IMR-90 (cell line): Measurements from ENCODE around the gene MTOR. TPM values are rescaled to one million over a fixed set of nuclear protein-coding genes. Genes with fewer than 3 reads are reported as not detected.

ENCODE experiments used
- ATAC-seq: fragments of 200-7000 bp; cut with Tn5 transposase; 2 replicates; pipeline ENCODE4 v1.9.1; 2020; ENCODE audit warnings: low read depth, mild to moderate bottlenecking, moderate library complexity
- BruUV-seq: library from RNA; stranded (reverse); fragments of 400-500 nt; replicated peaks from 2 replicates; lab custom pipeline; 2021; lab: Mats Ljungman, UMichigan
- CTCF ChIA-PET: fragments of 300-600 bp; formaldehyde crosslinking; extraction: SDS; loops from one replicate; lab custom pipeline; 2021; ENCODE audit warnings: antibody characterized with exemption; lab: Yijun Ruan, JAX
- POLR2A ChIA-PET: fragments of 300-600 bp; sonication (Branson Sonifier 250); formaldehyde crosslinking; loops from one replicate; lab custom pipeline; 2022; ENCODE audit warnings: antibody characterized with exemption; ENCODE audit not compliant: unreplicated experiment; lab: Charles Lee
- DNase-seq: peaks from one replicate; pipeline ENCODE4 v3.0.0; 2013
- H2AFZ ChIP-seq: replicated peaks from 2 replicates; pipeline ENCODE3; 2013; ENCODE audit warnings: low read length, mild to moderate bottlenecking; ENCODE audit not compliant: poor library complexity
- H2AK5ac ChIP-seq: 2 replicates; pipeline ENCODE4 v1.6.1; 2013; ENCODE audit warnings: low read depth, low read length, inconsistent platforms
- H2AK9ac ChIP-seq: replicated peaks from 2 replicates; pipeline ENCODE3; 2013; ENCODE audit warnings: mild to moderate bottlenecking, low read depth, low read length, moderate library complexity; ENCODE audit not compliant: poor library complexity
- H2BK120ac ChIP-seq: 2 replicates; pipeline ENCODE4 v1.6.1; 2013; ENCODE audit warnings: low read depth, low read length, inconsistent platforms
- H2BK15ac ChIP-seq: 3 replicates; pipeline ENCODE4 v1.6.1; 2013; ENCODE audit warnings: low read depth, low read length, inconsistent platforms
- H2BK20ac ChIP-seq: 2 replicates; pipeline ENCODE4 v1.6.1; 2013; ENCODE audit warnings: low read depth, mild to moderate bottlenecking, inconsistent platforms, low read length, moderate library complexity
- H2BK5ac ChIP-seq: 2 replicates; pipeline ENCODE4 v1.6.1; 2013; ENCODE audit warnings: mild to moderate bottlenecking, low read depth, low read length, inconsistent platforms; ENCODE audit not compliant: poor library complexity, severe bottlenecking
- H3K14ac ChIP-seq: replicated peaks from 2 replicates; pipeline ENCODE4 v1.6.1; 2013; ENCODE audit warnings: low read depth, low read length, inconsistent platforms
- H3K18ac ChIP-seq: 2 replicates; pipeline ENCODE4 v1.6.1; 2013; ENCODE audit warnings: low read depth, low read length, control low read depth
- H3K23ac ChIP-seq: 2 replicates; pipeline ENCODE4 v1.6.1; 2013; ENCODE audit warnings: low read depth, low read length, inconsistent platforms
- H3K27ac ChIP-seq: 2 replicates; pipeline ENCODE4 v1.5.1; 2013; ENCODE audit warnings: mild to moderate bottlenecking, control low read depth, low read length; ENCODE audit not compliant: insufficient read depth
- H3K27me3 ChIP-seq: 2 replicates; pipeline ENCODE4 v1.6.1; 2013; ENCODE audit warnings: low read length; ENCODE audit not compliant: control insufficient read depth, insufficient read depth
- H3K36me3 ChIP-seq: 2 replicates; pipeline ENCODE4 v1.6.1; 2013; ENCODE audit warnings: low read length, mixed read lengths; ENCODE audit not compliant: control insufficient read depth, insufficient read depth
- H3K4ac ChIP-seq: 2 replicates; pipeline ENCODE4 v1.6.1; 2013; ENCODE audit warnings: low read depth, low read length, inconsistent platforms
- H3K4me1 ChIP-seq: 2 replicates; pipeline ENCODE4 v1.6.1; 2013; ENCODE audit warnings: low read length, mixed read lengths; ENCODE audit not compliant: control insufficient read depth, insufficient read depth
- H3K4me2 ChIP-seq: 2 replicates; pipeline ENCODE4 v1.6.1; 2013; ENCODE audit warnings: low read depth, mild to moderate bottlenecking, control low read depth, low read length, moderate library complexity
- H3K4me3 ChIP-seq: 2 replicates; pipeline ENCODE4 v1.5.1; 2013; ENCODE audit warnings: low read depth, mild to moderate bottlenecking, control low read depth, low read length, moderate library complexity; ENCODE audit not compliant: insufficient read depth
- H3K56ac ChIP-seq: 2 replicates; pipeline ENCODE4 v1.6.1; 2013; ENCODE audit warnings: low read length, inconsistent platforms; ENCODE audit not compliant: insufficient read depth; ENCODE audit errors: extremely low read depth
- H3K79me1 ChIP-seq, 2 experiments: 2 replicates each; pipeline ENCODE4 v1.6.1; 2013; ENCODE audit warnings: low read length in 2 of 2, inconsistent platforms in 1 of 2, low read depth in 1 of 2
- H3K9ac ChIP-seq: 2 replicates; pipeline ENCODE4 v1.6.1; 2013; ENCODE audit warnings: low read depth, low read length, control low read depth
- H3K9me1 ChIP-seq: 2 replicates; pipeline ENCODE4 v1.6.1; 2013; ENCODE audit warnings: low read length, inconsistent platforms; ENCODE audit not compliant: insufficient read depth
- H3K9me3 ChIP-seq: 2 replicates; pipeline ENCODE4 v1.6.1; 2013; ENCODE audit warnings: low read length; ENCODE audit not compliant: control insufficient read depth, insufficient read depth
- H4K20me1 ChIP-seq: 2 replicates; pipeline ENCODE4 v1.6.1; 2013; ENCODE audit warnings: low read length, inconsistent platforms; ENCODE audit not compliant: insufficient read depth
- H4K5ac ChIP-seq: 2 replicates; pipeline ENCODE4 v1.6.1; 2013; ENCODE audit warnings: mild to moderate bottlenecking, low read depth, low read length, control low read depth
- H4K8ac ChIP-seq, 2 experiments: 2 replicates each; pipeline ENCODE4 v1.6.1; 2013; ENCODE audit warnings: low read depth in 2 of 2, low read length in 2 of 2, control low read depth in 1 of 2, inconsistent platforms in 1 of 2
- H4K91ac ChIP-seq: 2 replicates; pipeline ENCODE4 v1.6.1; 2013; ENCODE audit warnings: low read depth, low read length, inconsistent platforms; ENCODE audit not compliant: insufficient read depth
- BHLHE40 ChIP-seq: fragments of 150-350 bp; IDR thresholded peaks from 2 replicates; pipeline ENCODE4 v1.6.1; 2016; ENCODE audit warnings: mild to moderate bottlenecking, low read depth, low read length
- CEBPB ChIP-seq: IDR thresholded peaks from 2 replicates; pipeline ENCODE4 v1.6.1; 2012; ENCODE audit warnings: low read depth, low read length, improper control_type of control experiment
- CHD1 ChIP-seq: IDR thresholded peaks from 2 replicates; pipeline ENCODE4 v1.6.1; 2012; ENCODE audit warnings: low read depth, low read length, improper control_type of control experiment
- CTCF ChIP-seq: conservative IDR thresholded peaks from 2 replicates; pipeline ENCODE4 v1.5.1; 2012; ENCODE audit warnings: mild to moderate bottlenecking, low read depth, low read length, improper control_type of control experiment
- ELK1 ChIP-seq: fragments of 150-350 bp; IDR thresholded peaks from 2 replicates; pipeline ENCODE4 v1.6.1; 2016; ENCODE audit warnings: low read depth, mild to moderate bottlenecking, low read length, moderate library complexity, borderline replicate concordance
- FOS ChIP-seq: fragments of 150-350 bp; IDR thresholded peaks from 2 replicates; pipeline ENCODE4 v1.6.1; 2016; ENCODE audit warnings: low read depth, low read length
- MAFK ChIP-seq: IDR thresholded peaks from 2 replicates; pipeline ENCODE4 v1.6.1; 2012; ENCODE audit warnings: low read depth, low read length, improper control_type of control experiment
- MAZ ChIP-seq: IDR thresholded peaks from 2 replicates; pipeline ENCODE4 v1.6.1; 2012; ENCODE audit warnings: low read depth, mild to moderate bottlenecking, low read length, improper control_type of control experiment, moderate library complexity, borderline replicate concordance
- MXI1 ChIP-seq: IDR thresholded peaks from 2 replicates; pipeline ENCODE4 v1.6.1; 2012; ENCODE audit warnings: low read depth, mild to moderate bottlenecking, low read length, moderate library complexity, borderline replicate concordance
- NFE2L2 ChIP-seq: fragments of 150-350 bp; IDR thresholded peaks from 2 replicates; pipeline ENCODE4 v1.6.1; 2016; ENCODE audit warnings: low read depth, mild to moderate bottlenecking, low read length
- POLR2A ChIP-seq: IDR thresholded peaks from 2 replicates; pipeline ENCODE4 v1.6.1; 2012; ENCODE audit warnings: mild to moderate bottlenecking, low read depth, low read length
- RCOR1 ChIP-seq: IDR thresholded peaks from 2 replicates; pipeline ENCODE4 v1.6.1; 2012; ENCODE audit warnings: mild to moderate bottlenecking, low read length, improper control_type of control experiment; ENCODE audit not compliant: insufficient replicate concordance
- RFX5 ChIP-seq: IDR thresholded peaks from 2 replicates; pipeline ENCODE4 v1.8.0; 2012; ENCODE audit warnings: low read depth, mild to moderate bottlenecking, low read length, moderate library complexity
- SMC3 ChIP-seq: fragments of 150-350 bp; IDR thresholded peaks from 2 replicates; pipeline ENCODE4 v1.6.1; 2016; ENCODE audit warnings: low read depth, mild to moderate bottlenecking, antibody characterized with exemption, low read length, moderate library complexity
- USF2 ChIP-seq: fragments of 150-350 bp; IDR thresholded peaks from 2 replicates; pipeline ENCODE4 v1.6.1; 2017; ENCODE audit warnings: mild to moderate bottlenecking, antibody characterized with exemption, low read length, low read depth
- WGBS, 2 experiments: methylation state at CpG; one replicate each; pipeline versions ENCODE4 v1.1.5 to v1.1.7; 2013; ENCODE audit warnings: missing lambda C conversion rate in 2 of 2; ENCODE audit not compliant: insufficient read length in 1 of 2; ENCODE audit errors: extremely low coverage in 2 of 2; 5-methylcytosine and 5-hydroxymethylcytosine counted together
- dilution Hi-C: fragments of 300-500 bp; cut with HindIII; formaldehyde crosslinking; loops from one replicate; pipeline ENCODE4 v1.14.3; 2018; ENCODE audit warnings: low sequenced_read_pairs; ENCODE audit not compliant: unreplicated experiment
- in situ Hi-C: fragments of 300-500 bp; cut with MboI; formaldehyde crosslinking; loops from 3 replicates; pipeline ENCODE4 v1.14.3; 2019; ENCODE audit warnings: low sequenced_read_pairs, inconsistent platforms, mixed read lengths
- intact Hi-C: fragments of 100-400 bp; cut with micrococcal nuclease; formaldehyde crosslinking; loops from 2 replicates; pipeline ENCODE4 v1.10.0; 2022
- polyA plus RNA-seq, 3 experiments: library from polyadenylated mRNA; depleted of rRNA; stranded (reverse); fragments of >200 nt; gene quantifications; 2 replicates each; pipeline ENCODE4 v1.2.3, GENCODE V29; 2012; ENCODE audit warnings: low replicate concordance in 1 of 3
- total RNA-seq: library from RNA; depleted of rRNA; stranded (reverse); fragments of >200 nt; gene quantifications from 2 replicates; pipeline ENCODE4 v1.2.3, GENCODE V29; 2012

Gene MTOR
- total and polyA plus RNA-seq, 2 of the 4 experiments (the other 2 are of a cell fraction): 19.2 to 36.7 TPM

GRCh38 chr1:11142618-11143391 is 119.5 kb downstream of the MTOR start:
- H3K4me3 ChIP-seq: no peak overlapping the region
- no CpG with 5 or more reads among the region's 4 CpGs for WGBS, 2 experiments
- intact Hi-C loops: no loop called here
- no peaks in the 10 kb centered on the region for H4K20me1 ChIP-seq
- H2AFZ ChIP-seq: no peak overlapping the region
- H3K23ac ChIP-seq: no peak overlapping the region
- H4K5ac ChIP-seq: no peak overlapping the region
- no peak overlapping the region for H3K9ac ChIP-seq
- peaks cover 5% of the 10 kb centered on the region; the same call in 1 of the 2 replicates for H3K9me1 ChIP-seq
- H2BK120ac ChIP-seq: no peak overlapping the region
- H3K27ac ChIP-seq: no peak overlapping the region
- no TSS peak for BruUV-seq
- no peak overlapping the region for H2AK9ac ChIP-seq
- H2BK20ac ChIP-seq: no peak overlapping the region
- H3K79me1 ChIP-seq: no peaks in the 10 kb centered on the region
- no peaks in the 10 kb centered on the region for H3K9me3 ChIP-seq
- no peak overlapping the region for H2BK15ac ChIP-seq
- peaks cover 9% of the 10 kb centered on the region for H3K4me1 ChIP-seq
- H3K18ac ChIP-seq: no peak overlapping the region
- no peak overlapping the region for H2AK5ac ChIP-seq
- H2BK5ac ChIP-seq: no peak overlapping the region
- peaks cover 28% of the 10 kb centered on the region for H3K36me3 ChIP-seq
- no peak overlapping the region for H3K56ac ChIP-seq
- ChIA-PET POLR2A (no interaction called here), CTCF (interaction anchor here (1.6 kb wide), 1 partner anchor 105 kb away, joined by 3 read pairs; no protein-coding TSS in a partner anchor)
- in situ Hi-C loops: no loop called here
- no peak overlapping the region for H4K8ac ChIP-seq
- ATAC-seq (no peak), DNase-seq (no peak)
- H3K14ac ChIP-seq: no peak overlapping the region
- H4K91ac ChIP-seq: no peak overlapping the region
- H3K4ac ChIP-seq: no peak overlapping the region
- no peak overlapping the region for H3K4me2 ChIP-seq
- dilution Hi-C loops: no loop called here
- H3K27me3 ChIP-seq: no peaks in the 10 kb centered on the region
- TF ChIP-seq CHD1: no peak
- TF ChIP-seq SMC3: no peak
- no peak for TF ChIP-seq CEBPB
- no peak for TF ChIP-seq BHLHE40
- no peak for TF ChIP-seq FOS
- no peak for TF ChIP-seq MAZ
- no peak for TF ChIP-seq POLR2A
- no peak for TF ChIP-seq CTCF
- no peak for TF ChIP-seq MXI1
- no peak for TF ChIP-seq NFE2L2
- TF ChIP-seq USF2: no peak
- no peak for TF ChIP-seq RCOR1
- TF ChIP-seq MAFK: no peak
- no peak for TF ChIP-seq RFX5
- no peak for TF ChIP-seq ELK1
